GM19035 (cell line): ENCODE results near the gene SLC18A3.

Experiments used
- ATAC-seq: cut with Tn5 transposase; IDR thresholded peaks from one replicate; pipeline ENCODE4 v1.9.1; 2021; ENCODE audit not compliant: unreplicated experiment

SLC18A3 gene

GRCh38 chr10:49625411-49625810, 15.3 kb downstream of the SLC18A3 start:
- no peak for ATAC-seq

DNA sequence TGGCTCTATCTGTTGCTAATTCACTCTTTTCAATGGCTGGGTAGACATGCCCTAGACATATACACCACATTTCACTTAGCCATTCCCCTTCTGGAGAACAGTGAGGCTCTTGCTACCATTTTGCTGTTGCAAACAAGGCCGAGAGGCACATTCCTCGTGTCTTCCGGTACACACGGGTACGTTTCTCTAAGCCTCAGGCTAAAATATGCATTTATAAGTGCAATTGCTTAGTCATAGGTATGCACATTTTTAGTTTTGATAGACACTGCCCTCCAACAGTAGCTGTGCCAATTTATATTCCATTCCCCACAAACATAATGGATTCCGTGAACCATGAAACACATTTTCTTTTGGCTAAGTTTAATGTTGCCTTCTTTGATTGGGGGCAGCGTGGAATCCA, 16.9 kb downstream of the SLC18A3 start:
- no peak for ATAC-seq

- no peak for ATAC-seq
These were observed 17.6 kb downstream of the SLC18A3 start for GRCh38 chr10:49627644-49628247.

DNA sequence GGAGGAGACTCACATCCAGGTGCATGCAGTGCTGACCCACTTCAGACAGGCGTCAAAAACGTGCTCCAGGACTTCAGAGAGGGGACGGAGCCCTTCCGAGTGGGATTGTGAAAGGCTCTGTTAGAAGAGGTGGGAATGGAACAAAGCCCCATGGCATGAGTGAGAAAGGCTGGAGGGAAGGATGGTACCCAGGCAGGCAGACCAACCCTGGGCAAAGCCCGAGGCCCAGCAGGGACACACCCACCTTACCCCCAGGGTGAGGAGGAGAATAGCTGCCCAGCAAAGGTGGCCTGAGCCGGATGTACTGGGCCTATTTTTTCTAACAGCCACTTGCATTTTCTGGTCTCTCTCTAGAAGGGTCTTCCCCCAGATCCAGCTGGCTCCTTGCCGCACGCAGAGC, 18.5 kb downstream of the SLC18A3 start:
- ATAC-seq: no peak

- ATAC-seq: no peak
These were observed 19.3 kb downstream of the SLC18A3 start for GRCh38 chr10:49629431-49629881.

DNA sequence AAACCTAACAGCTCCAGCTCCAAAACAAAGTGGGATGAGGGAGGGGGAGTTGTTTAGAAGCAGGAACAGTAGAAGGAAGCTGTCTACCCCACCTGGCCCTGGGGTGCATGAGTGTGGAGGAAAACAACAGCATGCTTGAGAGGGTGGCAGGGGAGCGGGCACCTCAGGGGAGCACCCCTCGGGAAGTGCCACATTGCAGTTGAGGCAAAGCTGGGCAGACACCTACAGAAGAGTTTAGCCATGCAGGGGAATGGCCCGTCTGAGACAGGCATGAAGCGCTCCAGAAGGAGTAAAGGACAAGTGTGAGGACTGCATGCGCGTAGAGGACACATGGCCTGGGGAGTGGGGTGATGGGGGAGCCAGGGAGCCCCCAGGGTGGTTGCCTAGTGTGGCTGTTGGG, 21.9 kb downstream of the SLC18A3 start:
- ATAC-seq: no peak

DNA sequence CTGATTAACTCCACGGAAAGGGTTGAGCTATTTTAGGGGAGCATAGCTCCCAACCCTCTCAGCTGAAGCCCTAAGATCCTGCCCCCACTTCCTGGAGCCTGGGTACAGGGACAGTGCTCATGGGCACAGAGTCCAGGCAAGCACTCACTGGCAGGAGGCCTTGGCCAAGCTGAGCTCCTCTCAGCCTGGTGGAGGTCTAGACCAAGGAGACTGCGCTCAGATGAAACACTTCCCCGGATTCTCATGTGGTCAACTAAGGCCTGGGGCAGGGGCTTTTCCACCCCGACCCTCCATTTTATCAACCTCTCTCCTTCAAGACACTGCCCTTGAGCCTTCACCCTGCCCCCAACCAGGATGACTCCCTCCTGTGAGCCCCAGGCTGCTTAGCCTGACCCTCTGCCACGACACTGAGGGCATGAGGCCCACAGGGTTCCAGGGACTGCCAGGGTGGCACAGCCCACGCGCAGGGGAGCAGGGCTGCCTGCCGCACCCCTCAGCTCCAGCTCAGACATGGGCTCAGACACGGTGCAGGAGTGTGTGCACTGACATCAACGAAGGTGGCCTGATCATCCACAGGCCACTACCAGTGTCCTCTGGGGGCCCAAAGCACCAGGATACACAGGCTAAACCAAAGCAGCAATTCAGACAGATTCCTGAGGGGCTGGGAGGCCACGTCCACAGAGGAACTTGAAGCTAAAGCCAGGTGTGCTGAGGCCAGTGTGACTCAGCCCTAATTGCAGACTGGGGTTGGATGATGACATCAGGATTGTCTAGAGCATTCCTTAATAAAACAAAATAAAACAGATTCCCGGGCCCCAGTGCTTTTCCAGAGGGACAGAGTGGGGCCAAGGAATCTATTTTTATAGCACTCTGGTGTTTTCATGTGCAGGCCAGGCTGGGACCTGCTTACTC, 22.6 kb downstream of the SLC18A3 start:
- no peak for ATAC-seq

DNA sequence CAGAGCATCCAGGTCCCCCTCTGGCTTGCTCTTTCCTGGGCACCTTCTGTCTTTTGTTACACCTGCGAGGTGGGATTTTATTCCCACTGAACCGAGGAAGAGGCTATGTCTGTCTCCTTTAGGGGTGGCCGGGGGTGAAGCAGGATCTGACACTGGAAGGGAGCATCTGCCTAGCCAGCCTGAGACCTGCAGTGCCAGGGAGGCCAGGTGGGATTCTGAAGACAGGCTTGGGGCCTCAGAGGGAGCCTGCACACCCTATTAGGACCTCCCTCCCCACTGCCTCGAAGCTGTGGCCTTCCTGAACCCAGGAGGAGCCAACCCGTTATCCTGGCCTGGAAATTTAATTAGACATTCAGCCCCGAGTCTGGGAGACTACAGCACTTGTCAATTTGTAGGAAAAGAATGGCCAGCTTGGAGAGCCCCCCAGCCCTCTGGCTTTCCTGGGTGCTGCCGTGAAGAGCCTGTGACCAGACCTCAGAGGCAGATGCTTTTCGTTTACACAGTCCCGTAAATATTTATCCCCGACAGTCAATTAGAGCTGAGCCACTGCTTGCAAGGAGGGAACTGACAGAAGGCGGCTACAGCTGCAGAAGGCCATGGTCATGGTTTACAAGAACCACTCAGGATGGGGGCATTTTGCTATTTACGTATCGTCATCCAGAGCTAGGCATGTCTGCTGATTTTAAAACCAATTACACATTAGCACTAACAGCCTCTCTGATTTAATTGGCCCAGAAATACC, 23.4 kb downstream of the SLC18A3 start:
- ATAC-seq: no peak

DNA sequence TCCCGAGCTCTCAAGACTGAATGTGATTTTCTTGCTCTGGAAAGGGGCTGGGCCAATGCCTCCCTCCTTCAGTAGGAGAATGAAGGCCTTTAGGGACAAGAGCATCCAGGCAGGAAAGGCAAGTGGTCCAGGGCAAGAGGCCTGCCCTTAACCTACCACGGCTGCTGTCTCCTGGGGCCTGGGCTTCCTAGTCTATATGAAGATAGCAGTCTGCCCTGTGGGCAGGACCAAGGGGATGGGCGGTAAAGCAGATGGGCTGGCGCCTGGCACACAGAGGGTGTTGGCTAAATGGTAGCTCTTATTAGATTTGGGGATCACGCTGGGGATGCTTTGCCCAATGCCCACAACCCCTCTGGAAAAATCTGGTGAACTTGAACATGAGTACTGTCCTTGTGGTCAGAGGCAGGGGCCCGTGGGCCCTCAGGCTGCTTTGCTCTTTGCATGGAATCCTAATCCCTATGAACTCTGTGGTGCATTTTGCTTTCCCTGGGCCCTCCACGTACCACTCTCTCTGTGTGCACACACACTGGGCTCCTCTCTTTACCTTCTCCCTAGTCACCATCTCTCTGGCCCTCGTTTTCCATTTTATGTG, 24.1 kb downstream of the SLC18A3 start:
- ATAC-seq: no peak

DNA sequence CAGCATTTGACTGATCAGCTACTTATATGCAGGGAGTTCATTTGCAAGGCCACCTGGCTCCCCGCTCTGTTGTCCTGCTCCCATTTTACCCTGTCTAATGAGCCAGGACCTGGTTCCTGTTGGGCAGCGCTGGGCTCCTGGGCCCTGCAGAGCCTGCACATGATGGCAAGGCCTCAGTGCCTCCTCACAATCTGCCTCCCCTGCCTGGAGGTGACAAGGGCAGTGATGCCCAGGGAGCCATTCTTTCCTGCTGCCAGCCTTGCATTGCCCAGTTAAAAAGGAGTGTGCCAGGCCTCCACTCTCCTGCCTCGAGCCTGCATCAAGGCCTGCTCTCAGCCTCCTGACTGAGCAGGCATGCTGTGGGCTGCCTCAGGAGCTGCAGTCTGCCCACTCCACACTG, 32.2 kb downstream of the SLC18A3 start:
- ATAC-seq: no peak

DNA sequence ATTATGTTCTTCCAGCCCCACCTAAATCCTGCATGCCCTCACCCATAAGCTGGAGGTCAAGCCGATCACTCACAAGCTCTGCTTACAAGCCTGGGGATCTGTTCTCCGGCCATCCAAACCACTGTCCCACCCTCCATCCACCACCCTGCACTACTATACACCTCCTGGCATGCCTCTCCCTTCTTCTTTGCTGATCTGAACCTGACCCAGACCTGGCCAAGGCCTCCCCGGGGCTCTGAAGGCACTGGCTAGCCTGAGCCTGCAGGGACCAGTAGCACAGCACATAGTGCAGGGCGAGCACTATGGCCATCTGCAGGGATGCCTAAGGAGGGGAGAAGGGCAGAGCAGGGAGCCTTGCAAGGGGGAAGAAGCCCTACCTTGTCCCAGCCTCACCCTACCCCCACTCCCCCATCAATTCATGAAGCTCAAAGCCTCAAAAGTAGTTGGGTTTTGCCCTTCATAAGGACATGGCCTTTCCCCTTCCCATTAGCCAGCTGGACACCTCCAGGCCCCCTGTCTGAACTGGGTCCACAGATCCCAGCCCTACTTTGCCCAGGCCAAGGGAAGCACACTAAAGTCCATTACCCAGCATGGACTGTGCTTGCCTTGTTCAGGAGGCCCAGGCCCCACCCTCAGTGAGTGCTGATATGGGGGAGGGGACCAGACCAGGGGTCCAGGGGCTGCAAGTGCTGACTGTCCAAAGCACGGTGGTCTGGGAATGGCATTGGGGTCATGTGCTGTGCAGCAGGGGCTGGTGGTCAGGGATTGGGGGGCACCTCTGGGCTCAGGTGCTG, 33.3 kb downstream of the SLC18A3 start:
- no peak for ATAC-seq

DNA sequence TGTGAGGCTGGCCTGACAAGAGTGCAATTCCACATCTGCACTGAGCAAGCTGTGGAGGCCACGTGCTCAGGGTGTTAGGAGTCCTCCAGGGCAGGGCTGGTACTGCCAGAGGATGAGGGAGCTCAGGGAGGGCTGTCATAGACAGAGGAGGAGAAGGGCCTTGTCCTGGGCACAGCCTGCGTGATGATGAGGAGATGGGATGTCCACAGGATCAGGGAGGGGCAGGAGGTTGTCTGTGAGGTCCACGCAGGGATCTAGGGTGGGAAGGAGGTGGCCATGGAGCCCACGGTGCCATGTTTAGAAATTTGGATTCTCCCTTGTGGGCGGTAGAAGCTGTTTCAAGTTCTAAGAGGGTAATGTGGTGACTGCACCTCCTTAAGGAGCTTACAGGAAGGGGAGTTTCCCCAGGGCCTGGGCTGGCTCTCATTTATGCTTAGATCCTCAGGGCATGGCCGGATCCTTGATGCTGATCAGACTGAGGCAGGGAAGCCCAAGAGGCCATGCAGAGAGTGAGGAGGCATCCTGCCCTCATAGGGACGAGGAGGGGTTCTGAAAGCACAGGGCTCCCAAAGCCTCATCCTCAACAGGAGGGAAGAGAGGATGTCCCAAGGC, 34.0 kb downstream of the SLC18A3 start:
- no peak for ATAC-seq

DNA sequence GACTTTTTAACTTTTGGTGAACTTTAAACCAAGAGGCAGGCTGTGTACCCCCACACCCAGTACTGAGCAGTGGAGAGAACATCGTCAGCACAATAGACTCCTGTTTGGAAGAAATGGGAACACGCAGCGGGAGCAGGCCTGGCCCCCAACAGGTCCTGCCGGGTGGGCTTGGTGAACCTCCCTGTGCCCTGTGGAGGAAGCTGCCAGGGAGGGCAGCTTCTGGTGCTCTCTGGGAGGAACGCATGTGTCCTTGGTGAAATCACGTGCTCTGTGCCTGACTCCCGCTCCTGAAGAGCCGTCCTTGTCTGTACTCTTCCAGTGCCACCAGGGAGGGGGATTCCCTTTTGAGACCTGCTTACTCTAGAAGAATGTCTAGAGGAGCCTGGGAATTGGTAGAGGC, 35.3 kb downstream of the SLC18A3 start:
- ATAC-seq: no peak

GRCh38 chr10:49645871-49646870, 36.1 kb downstream of the SLC18A3 start:
- no peak for ATAC-seq

DNA sequence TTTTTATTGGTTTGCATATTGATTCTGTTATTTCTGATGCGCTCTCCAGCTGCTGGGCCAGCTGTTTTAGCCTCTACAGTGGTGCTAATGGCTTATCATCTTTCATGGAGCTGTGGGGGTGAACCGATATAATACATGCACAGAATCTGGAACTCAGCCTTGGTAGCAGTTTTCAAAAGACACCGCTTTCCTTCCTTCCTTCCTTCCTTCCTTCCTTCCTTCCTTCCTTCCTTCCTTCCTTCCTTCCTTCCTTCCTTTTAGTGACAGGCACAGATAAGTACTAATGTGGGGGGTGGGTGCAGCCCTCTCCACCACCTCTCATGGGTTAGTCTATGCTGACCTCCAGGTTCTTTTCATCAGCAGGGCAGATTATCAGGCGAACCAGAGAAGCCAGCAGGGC, 37.4 kb downstream of the SLC18A3 start:
- ATAC-seq: no peak

DNA sequence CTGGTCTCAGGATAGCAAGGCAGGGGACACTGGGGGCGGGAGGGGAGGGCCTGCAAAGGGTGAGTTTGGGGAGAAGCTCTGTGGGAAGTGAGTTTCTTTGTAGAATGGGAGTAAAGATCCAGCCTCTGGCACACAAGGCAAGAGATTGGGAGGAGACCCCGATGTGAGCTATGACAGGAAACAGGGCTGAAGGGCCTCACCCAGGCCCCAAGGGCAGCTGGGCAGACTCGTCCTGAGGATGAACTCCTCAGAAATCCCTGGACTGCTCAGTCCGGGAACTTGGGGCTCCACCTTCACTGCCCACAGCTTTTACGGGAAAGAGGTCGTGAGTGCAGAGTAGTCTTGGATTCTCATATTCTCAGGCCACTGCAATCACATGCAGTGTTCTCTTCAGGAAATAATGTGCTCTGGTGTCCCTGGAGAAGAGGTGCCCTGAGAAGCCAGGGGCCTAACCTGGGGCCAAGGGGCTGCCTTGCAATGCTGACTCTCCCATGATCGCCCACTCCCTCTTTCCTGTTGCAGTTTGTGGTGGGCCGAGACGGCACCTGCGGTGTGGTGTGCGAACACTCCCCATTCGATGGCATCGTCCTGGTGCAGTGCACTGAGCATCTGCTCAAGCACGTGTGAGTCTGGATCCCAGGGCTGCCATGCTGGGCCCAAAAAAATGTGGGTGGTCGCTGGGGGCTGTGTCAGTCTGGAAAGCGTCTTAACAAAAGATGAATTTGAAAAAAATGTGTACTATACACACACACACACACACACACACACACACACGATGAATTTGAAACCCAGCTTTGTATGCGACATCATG, 38.1 kb downstream of the SLC18A3 start:
- ATAC-seq: no peak

GRCh38 chr10:49649294-49649693, 39.2 kb downstream of the SLC18A3 start:
- no peak for ATAC-seq
